ENCODE data around the gene ARPC4.

ARPC4 gene

DNA sequence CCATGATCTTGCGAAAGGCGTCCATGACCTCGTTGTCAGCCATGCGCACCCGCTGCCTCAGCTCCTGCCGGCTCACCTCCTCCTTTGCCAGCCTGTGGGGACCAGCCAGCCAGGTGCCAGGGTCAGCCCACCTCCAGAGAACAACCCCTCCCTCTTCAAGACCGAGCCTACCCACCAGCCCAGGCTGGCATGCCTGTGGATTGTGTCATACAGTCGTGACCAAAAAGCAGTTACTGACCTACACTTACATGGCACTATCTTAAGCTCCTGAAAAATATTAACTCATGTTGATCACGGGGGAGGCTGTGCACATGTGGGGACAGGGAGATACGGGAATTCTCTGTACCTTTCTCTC lies 12.4 kb upstream of the ARPC4 start:
- TF ChIP-seq, protein P1, sequence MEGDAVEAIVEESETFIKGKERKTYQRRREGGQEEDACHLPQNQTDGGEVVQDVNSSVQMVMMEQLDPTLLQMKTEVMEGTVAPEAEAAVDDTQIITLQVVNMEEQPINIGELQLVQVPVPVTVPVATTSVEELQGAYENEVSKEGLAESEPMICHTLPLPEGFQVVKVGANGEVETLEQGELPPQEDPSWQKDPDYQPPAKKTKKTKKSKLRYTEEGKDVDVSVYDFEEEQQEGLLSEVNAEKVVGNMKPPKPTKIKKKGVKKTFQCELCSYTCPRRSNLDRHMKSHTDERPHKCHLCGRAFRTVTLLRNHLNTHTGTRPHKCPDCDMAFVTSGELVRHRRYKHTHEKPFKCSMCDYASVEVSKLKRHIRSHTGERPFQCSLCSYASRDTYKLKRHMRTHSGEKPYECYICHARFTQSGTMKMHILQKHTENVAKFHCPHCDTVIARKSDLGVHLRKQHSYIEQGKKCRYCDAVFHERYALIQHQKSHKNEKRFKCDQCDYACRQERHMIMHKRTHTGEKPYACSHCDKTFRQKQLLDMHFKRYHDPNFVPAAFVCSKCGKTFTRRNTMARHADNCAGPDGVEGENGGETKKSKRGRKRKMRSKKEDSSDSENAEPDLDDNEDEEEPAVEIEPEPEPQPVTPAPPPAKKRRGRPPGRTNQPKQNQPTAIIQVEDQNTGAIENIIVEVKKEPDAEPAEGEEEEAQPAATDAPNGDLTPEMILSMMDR (IDR thresholded peaks at IDR 0.05; ENCODE audit: low read depth, low read length, missing control alignments): no peak
- H3K27me3 ChIP-seq (replicated peaks): no peaks in the 10 kb centered on the region
- in situ Hi-C loops (cut with HindIII; ENCODE audit: low pct_ligation_motif_present, low sequenced_read_pairs): no loop called here
- H3K36me3 ChIP-seq (replicated peaks): peaks cover 29% of the 10 kb centered on the region
- H3K4me3 ChIP-seq (ENCODE audit: low read depth, low read length): no peak overlapping the region
- H3K27ac ChIP-seq: no peak overlapping the region
- DNase-seq: no peak

DNA sequence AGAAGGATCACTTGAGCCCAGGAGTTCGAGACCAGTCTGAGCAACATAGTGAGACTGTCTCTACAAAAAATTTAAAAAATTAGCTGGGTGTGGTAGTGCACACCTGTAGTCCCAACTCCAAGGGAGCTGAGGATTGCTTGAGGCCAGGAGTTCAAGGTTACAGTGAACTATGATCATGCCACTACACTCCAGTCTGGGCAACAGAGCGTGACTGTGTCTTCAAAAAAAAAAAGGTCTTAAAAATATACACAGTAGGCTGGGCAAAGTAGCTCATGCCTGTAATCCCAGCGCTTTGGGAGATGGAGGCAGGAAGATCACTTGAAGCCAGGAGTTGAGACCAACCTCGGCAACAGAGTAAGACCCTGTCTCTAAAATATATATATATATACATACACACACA lies 12.0 kb upstream of the ARPC4 start:
- Histone ChIP-seq H3K36me3 (replicated peaks) (peaks cover 32% of the 10 kb centered on the region), H3K27ac (no peak overlapping the region), H3K27me3 (replicated peaks) (no peaks in the 10 kb centered on the region), H3K4me3 (ENCODE audit: low read depth, low read length) (no peak overlapping the region)
- no peak for DNase-seq
- TF ChIP-seq, protein P1 (IDR thresholded peaks at IDR 0.05; ENCODE audit: low read depth, low read length, missing control alignments): no peak
- in situ Hi-C loops (cut with HindIII; ENCODE audit: low pct_ligation_motif_present, low sequenced_read_pairs): no loop called here

DNA sequence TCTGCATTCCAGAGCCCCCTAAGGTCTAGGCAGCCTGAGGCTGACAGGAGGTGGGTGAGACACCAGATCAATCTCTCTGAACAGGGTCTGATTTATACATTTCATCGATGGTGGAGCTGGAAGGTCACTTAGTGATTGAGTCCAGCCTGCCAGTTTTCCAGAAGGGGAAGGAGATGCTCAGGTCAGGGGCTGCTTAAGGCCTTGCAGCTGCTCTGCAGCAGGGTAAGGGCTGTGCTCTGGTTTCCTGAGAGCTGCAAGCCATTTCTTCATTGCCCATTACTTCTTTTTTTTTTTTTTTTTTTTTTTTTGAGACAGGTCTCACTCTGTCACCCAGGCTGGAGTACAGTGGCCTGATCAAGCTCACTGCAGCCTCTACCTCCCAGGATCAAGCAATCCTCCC lies 11.3 kb upstream of the ARPC4 start:
- in situ Hi-C loops (cut with HindIII; ENCODE audit: low pct_ligation_motif_present, low sequenced_read_pairs): no loop called here
- Histone ChIP-seq H3K27me3 (replicated peaks) (no peaks in the 10 kb centered on the region), H3K4me3 (ENCODE audit: low read depth, low read length) (no peak overlapping the region), H3K36me3 (replicated peaks) (peaks cover 35% of the 10 kb centered on the region), H3K27ac (no peak overlapping the region)
- TF ChIP-seq, protein P1 (IDR thresholded peaks at IDR 0.05; ENCODE audit: low read depth, low read length, missing control alignments): no peak
- no peak for DNase-seq

GRCh38 chr3:9781978-9782603 lies 10.8 kb upstream of the ARPC4 start:
- no peak overlapping the region for H3K27ac ChIP-seq
- TF ChIP-seq, protein P1 (IDR thresholded peaks at IDR 0.05; ENCODE audit: low read depth, low read length, missing control alignments): no peak
- H3K4me3 ChIP-seq (ENCODE audit: low read depth, low read length): no peak overlapping the region
- no peak for DNase-seq
- in situ Hi-C loops (cut with HindIII; ENCODE audit: low pct_ligation_motif_present, low sequenced_read_pairs): no loop called here
- peaks cover 38% of the 10 kb centered on the region for H3K36me3 ChIP-seq (replicated peaks)
- no peaks in the 10 kb centered on the region for H3K27me3 ChIP-seq (replicated peaks)

DNA sequence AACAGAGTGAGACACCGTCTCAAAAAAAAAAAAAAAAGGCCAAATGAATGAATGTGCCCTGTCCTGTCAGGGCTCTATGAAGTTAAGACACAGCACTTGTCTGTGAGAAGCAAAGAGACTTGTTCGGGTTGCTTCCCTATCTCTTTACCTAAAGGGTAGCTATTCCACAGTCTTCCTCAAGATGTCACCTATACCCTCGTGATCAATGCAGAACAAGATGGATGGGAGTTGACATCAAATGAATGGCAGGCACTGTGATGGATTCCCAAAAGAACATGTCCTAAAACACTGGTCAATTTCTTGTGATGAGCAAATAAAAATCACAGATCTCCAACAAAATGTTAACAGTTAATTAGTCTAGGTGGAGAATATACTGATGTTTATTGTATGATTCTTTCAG lies 10.1 kb upstream of the ARPC4 start:
- no peak for DNase-seq
- in situ Hi-C loops (cut with HindIII; ENCODE audit: low pct_ligation_motif_present, low sequenced_read_pairs): no loop called here
- Histone ChIP-seq H3K27ac (no peak overlapping the region), H3K27me3 (replicated peaks) (no peaks in the 10 kb centered on the region), H3K4me3 (ENCODE audit: low read depth, low read length) (no peak overlapping the region), H3K36me3 (replicated peaks) (peaks cover 38% of the 10 kb centered on the region)
- TF ChIP-seq, protein P1 (IDR thresholded peaks at IDR 0.05; ENCODE audit: low read depth, low read length, missing control alignments): no peak

- TF ChIP-seq, protein P1 (IDR thresholded peaks at IDR 0.05; ENCODE audit: low read depth, low read length, missing control alignments): no peak
- no peaks in the 10 kb centered on the region for H3K27me3 ChIP-seq (replicated peaks)
- in situ Hi-C loops (cut with HindIII; ENCODE audit: low pct_ligation_motif_present, low sequenced_read_pairs): no loop called here
- DNase-seq: no peak
- no peak overlapping the region for H3K27ac ChIP-seq
- no peak overlapping the region for H3K4me3 ChIP-seq (ENCODE audit: low read depth, low read length)
- peaks cover 40% of the 10 kb centered on the region for H3K36me3 ChIP-seq (replicated peaks)
These were observed 8.9 kb upstream of the ARPC4 start for GRCh38 chr3:9783954-9784353.
